ENCODE results near the gene BDKRB2. TPM values are rescaled to one million over a fixed set of nuclear protein-coding genes. Genes with fewer than 3 reads are reported as not detected.

BDKRB2 gene
- total and polyA plus RNA-seq, 8 donors, result 3.8 to 9.6 (median 6.6) TPM

- Histone ChIP-seq H3K4me1 (peaks cover 9 to 20% (median 19%) of the 10 kb centered on the region in 3 donors), H3K4me3 (peak overlapping the region; percentile 18 to 50 (median 30)), H3K9me3 (no peaks in the 10 kb centered on the region), H3K36me3 (no peaks in the 10 kb centered on the region), H3K27me3 (no peaks in the 10 kb centered on the region), H3K27ac (peak overlapping the region; percentile 72 to 89 (median 82))
- intact Hi-C loops (cut with DNase I), result no loop called here
- 34 to 39% methylated on average over 21 of the region's 21 CpGs for WGBS, 2 donors
- ATAC-seq (peak; percentile 10 to 26 (median 22)), FAIRE-seq (no peak), DNase-seq (no peak)
- TF ChIP-seq CTCF (IDR thresholded peaks at IDR 0.05), result no peak
These were observed 679 bp downstream of the BDKRB2 start for GRCh38 chr14:96205059-96205977.

- DNase-seq (no peak), FAIRE-seq (no peak), ATAC-seq (no peak)
- Histone ChIP-seq H3K27ac (peak overlapping the region; percentile 72 to 89 (median 82)), H3K27me3 (no peaks in the 10 kb centered on the region), H3K4me1 (peaks cover 9 to 20% (median 19%) of the 10 kb centered on the region in 3 donors), H3K9me3 (no peaks in the 10 kb centered on the region), H3K4me3 (peak overlapping the region in 2 of 4 donors; percentile 38 to 50), H3K36me3 (no peaks in the 10 kb centered on the region)
- TF ChIP-seq CTCF (IDR thresholded peaks at IDR 0.05), result no peak
- intact Hi-C loops (cut with DNase I), result no loop called here
- WGBS, 2 donors, result 42 to 43% methylated on average over 6 of the region's 6 CpGs
These were observed 1.3 kb downstream of the BDKRB2 start for GRCh38 chr14:96205978-96206360.

- FAIRE-seq, result no peak
- intact Hi-C loops (cut with DNase I), result no loop called here
- peak; percentile 19 to 59 (median 38) for ATAC-seq
- Histone ChIP-seq H3K4me1 (peaks cover 9 to 20% (median 19%) of the 10 kb centered on the region in 3 donors), H3K36me3 (no peaks in the 10 kb centered on the region), H3K27ac (peak overlapping the region; percentile 72 to 89 (median 82)), H3K27me3 (no peaks in the 10 kb centered on the region), H3K9me3 (no peaks in the 10 kb centered on the region), H3K4me3 (peak overlapping the region in 2 of 4 donors; percentile 38 to 50)
- no peak for TF ChIP-seq CTCF (IDR thresholded peaks at IDR 0.05)
- 21 to 25% methylated on average over 8 of the region's 8 CpGs for WGBS, 2 donors
- DNase-seq, result peak in 3 of 6 donors; percentile 66 to 68 (median 67)
These were observed 1.8 kb downstream of the BDKRB2 start for GRCh38 chr14:96206461-96206860.

- ATAC-seq (no peak), DNase-seq (no peak), FAIRE-seq (no peak)
- Histone ChIP-seq H3K9me3 (no peaks in the 10 kb centered on the region), H3K36me3 (no peaks in the 10 kb centered on the region), H3K27ac (no peak overlapping the region), H3K27me3 (no peaks in the 10 kb centered on the region), H3K4me1 (peaks cover 9 to 20% (median 19%) of the 10 kb centered on the region in 3 donors), H3K4me3 (no peak overlapping the region)
- WGBS, 2 donors, result 87 to 91% methylated on average over 5 of the region's 5 CpGs
- no peak for TF ChIP-seq CTCF (IDR thresholded peaks at IDR 0.05)
- intact Hi-C loops (cut with DNase I), result no loop called here
These were observed 3.0 kb downstream of the BDKRB2 start for GRCh38 chr14:96207686-96208085.

- no peak for FAIRE-seq
- H3K9me3 ChIP-seq, result no peaks in the 10 kb centered on the region
- TF ChIP-seq CTCF (IDR thresholded peaks at IDR 0.05), result no peak
- 79 to 85% methylated on average over 11 to 12 of the region's 12 CpGs for WGBS, 2 donors
- H3K27me3 ChIP-seq, result no peaks in the 10 kb centered on the region
- no peak overlapping the region for H3K4me3 ChIP-seq
- no peaks in the 10 kb centered on the region for H3K36me3 ChIP-seq
- ATAC-seq, result no peak
- no peak for DNase-seq
- H3K4me1 ChIP-seq, result peaks cover 4 to 12% (median 11%) of the 10 kb centered on the region in 3 donors
- no peak overlapping the region for H3K27ac ChIP-seq
- intact Hi-C loops (cut with DNase I), result no loop called here
These were observed 4.1 kb downstream of the BDKRB2 start for GRCh38 chr14:96208739-96209138.

All from pancreas (tissue), 10 donors.